Measurements from ENCODE around the gene LAMTOR1.

The LAMTOR1 gene

DNA sequence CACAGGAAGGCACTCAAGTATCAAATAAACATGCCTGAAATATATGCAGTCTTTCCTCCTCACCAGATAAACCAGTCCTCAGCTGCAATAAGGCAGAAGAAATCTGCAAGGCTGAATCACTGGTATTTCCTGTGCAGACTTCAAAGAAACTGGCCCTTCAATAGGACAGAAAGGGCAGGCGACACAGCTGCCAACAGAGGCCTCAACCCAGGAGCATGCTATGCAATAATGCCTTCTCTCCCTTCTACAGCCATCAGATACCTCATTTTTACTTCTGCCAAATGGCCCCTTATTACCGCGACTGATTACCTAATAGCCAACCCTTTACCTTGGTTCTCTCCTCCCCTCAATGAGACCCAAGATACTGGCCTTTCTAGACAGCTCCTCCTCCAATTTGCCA, 30.7 kb downstream of the LAMTOR1 start:
- H3K23ac ChIP-seq (ENCODE audit: low read length): no peak overlapping the region
- peak overlapping the region; percentile 46 for H3K4me2 ChIP-seq (ENCODE audit: low read length)
- no peak overlapping the region for H3K4ac ChIP-seq (ENCODE audit: low read depth, low read length)
- H3K79me2 ChIP-seq (ENCODE audit: control insufficient read depth, insufficient read depth, low read length, poor library complexity): peaks cover 7% of the 10 kb centered on the region
- no peak overlapping the region for H3K4me3 ChIP-seq (ENCODE audit: low read depth, low read length)
- no peaks in the 10 kb centered on the region for H3K27me3 ChIP-seq (ENCODE audit: insufficient read depth, low read length)
- H4K91ac ChIP-seq (ENCODE audit: low read depth, low read length): peak overlapping the region; percentile 30
- peak; percentile 79 to 90 for DNase-seq
- peak overlapping the region; percentile 55 for H4K8ac ChIP-seq (ENCODE audit: low read depth, low read length)
- H3K79me1 ChIP-seq (ENCODE audit: low read length): peaks cover 16% of the 10 kb centered on the region
- no CpG with 5 or more reads among the region's 3 CpGs for WGBS (ENCODE audit: extremely low coverage, insufficient coverage, insufficient read length)
- peak overlapping the region; percentile 82 for H3K27ac ChIP-seq (ENCODE audit: low read depth, low read length)
- no peak overlapping the region for H4K12ac ChIP-seq (ENCODE audit: low read depth, low read length)
- H2BK120ac ChIP-seq (ENCODE audit: insufficient read depth, low read length, poor library complexity): peak overlapping the region; percentile 2
- H2BK12ac ChIP-seq (ENCODE audit: low read length): peak overlapping the region; percentile 0
- peaks cover 17 to 24% of the 10 kb centered on the region in 2 experiments for H3K4me1 ChIP-seq (ENCODE audit: control insufficient read depth in 1 of 2, insufficient read depth in 2 of 2, low read length in 2 of 2)
- H3K9ac ChIP-seq (ENCODE audit: low read length): no peak overlapping the region
- no peak overlapping the region for H3K18ac ChIP-seq (ENCODE audit: low read length)
- H3K9me3 ChIP-seq (ENCODE audit: insufficient read depth, low read depth, low read length): no peaks in the 10 kb centered on the region
- no peak overlapping the region for H2AFZ ChIP-seq (ENCODE audit: insufficient read depth, low read length, poor library complexity)
- peak overlapping the region; percentile 23 for H2BK5ac ChIP-seq (ENCODE audit: low read depth, low read length, poor library complexity)
- H3K36me3 ChIP-seq (ENCODE audit: control insufficient read depth in 1 of 2, insufficient read depth in 2 of 2, low read length in 2 of 2): peaks cover 5 to 8% of the 10 kb centered on the region in 2 experiments
- no peak overlapping the region for H2AK5ac ChIP-seq (ENCODE audit: low read length)
- peak overlapping the region; percentile 2 for H3K14ac ChIP-seq (ENCODE audit: low read length)

DNA sequence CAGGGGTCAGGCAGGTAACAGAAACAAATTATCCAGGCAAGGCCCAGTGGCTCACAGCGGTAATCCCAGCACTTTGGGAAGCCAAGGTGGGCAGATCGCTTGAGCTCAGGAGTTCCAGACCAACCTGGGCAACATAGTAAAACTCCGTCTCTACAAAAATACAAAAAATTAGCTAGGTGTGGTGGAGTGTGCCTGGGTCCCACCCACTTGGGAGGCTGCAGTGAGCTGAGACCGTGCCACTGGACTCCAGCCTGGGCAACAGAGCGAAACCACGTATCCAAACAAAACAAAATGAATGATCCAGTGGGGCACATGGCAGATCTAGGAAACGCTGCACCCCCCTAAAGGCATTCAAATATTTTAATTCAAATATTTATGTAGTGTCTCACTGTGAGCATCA, 32.6 kb downstream of the LAMTOR1 start:
- Histone ChIP-seq H3K14ac (ENCODE audit: low read length) (peak overlapping the region; percentile 55), H3K27me3 (ENCODE audit: insufficient read depth, low read length) (no peaks in the 10 kb centered on the region), H4K8ac (ENCODE audit: low read depth, low read length) (no peak overlapping the region), H3K18ac (ENCODE audit: low read length) (peak overlapping the region; percentile 70), H3K4me1 (ENCODE audit: control insufficient read depth in 1 of 2, insufficient read depth in 2 of 2, low read length in 2 of 2) (peaks cover 17 to 24% of the 10 kb centered on the region in 2 experiments), H3K79me2 (ENCODE audit: control insufficient read depth, insufficient read depth, low read length, poor library complexity) (peaks cover 7% of the 10 kb centered on the region), H3K36me3 (ENCODE audit: control insufficient read depth in 1 of 2, insufficient read depth in 2 of 2, low read length in 2 of 2) (peaks cover 6% of the 10 kb centered on the region in 2 experiments), H2AFZ (ENCODE audit: insufficient read depth, low read length, poor library complexity) (no peak overlapping the region), H4K12ac (ENCODE audit: low read depth, low read length) (no peak overlapping the region), H3K4me2 (ENCODE audit: low read length) (no peak overlapping the region), H2BK5ac (ENCODE audit: low read depth, low read length, poor library complexity) (peak overlapping the region; percentile 37), H3K9me3 (ENCODE audit: insufficient read depth, low read depth, low read length) (no peaks in the 10 kb centered on the region), H2BK12ac (ENCODE audit: low read length) (peak overlapping the region; percentile 89), H3K23ac (ENCODE audit: low read length) (no peak overlapping the region), H4K91ac (ENCODE audit: low read depth, low read length) (peak overlapping the region; percentile 70), H2AK5ac (ENCODE audit: low read length) (peak overlapping the region; percentile 90), H3K79me1 (ENCODE audit: low read length) (peaks cover 16% of the 10 kb centered on the region), H3K27ac (ENCODE audit: low read depth, low read length) (peak overlapping the region; percentile 45), H3K9ac (ENCODE audit: low read length) (no peak overlapping the region), H3K4me3 (ENCODE audit: low read depth, low read length) (no peak overlapping the region), H3K4ac (ENCODE audit: low read depth, low read length) (peak overlapping the region; percentile 83), H2BK120ac (ENCODE audit: insufficient read depth, low read length, poor library complexity) (peak overlapping the region; percentile 70)
- no CpG with 5 or more reads among the region's 7 CpGs for WGBS (ENCODE audit: extremely low coverage, insufficient coverage, insufficient read length)
- no peak for DNase-seq

DNA sequence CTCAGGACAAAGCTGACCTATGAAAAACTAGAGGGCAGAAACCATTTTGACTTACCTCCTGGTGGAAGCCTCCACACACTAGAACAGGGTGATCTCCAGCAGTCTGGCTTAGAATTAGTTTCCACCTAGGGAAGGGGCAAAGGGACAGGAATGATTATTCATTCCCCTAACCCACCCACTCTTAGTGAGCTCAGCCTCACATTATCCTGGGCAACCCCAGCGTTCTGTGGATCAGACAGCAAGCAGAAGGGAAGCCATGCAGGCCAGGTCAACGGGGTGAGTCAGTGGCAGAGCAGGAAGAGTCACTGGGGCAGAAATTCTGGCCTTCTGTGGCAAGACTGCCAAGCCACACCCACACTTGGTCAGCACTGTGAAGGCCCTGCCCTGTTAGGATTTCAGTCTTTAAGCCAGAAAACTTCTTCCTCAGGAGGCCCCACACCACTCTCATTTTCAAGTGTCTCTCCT, 33.3 kb downstream of the LAMTOR1 start:
- H3K27ac ChIP-seq (ENCODE audit: low read depth, low read length): peak overlapping the region; percentile 45

DNA sequence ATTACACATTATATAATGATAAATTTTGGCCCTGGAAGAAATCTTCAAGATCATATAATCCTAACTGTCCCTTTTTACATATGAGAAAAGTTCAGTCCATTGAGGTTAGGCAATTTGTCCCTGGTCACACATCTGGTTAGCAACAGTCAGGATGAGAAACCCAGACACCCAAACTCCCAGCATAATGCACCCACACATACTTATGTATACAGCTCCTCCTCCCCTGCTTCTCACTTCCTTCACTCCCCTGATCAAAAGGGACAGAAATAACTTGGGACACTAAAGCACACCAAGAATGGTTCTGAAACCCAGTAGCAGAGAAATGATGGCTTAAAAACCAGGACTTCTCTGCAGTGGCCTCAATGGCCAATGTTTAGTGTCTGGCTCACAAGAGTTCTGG, 33.9 kb downstream of the LAMTOR1 start:
- no peak overlapping the region for H3K9ac ChIP-seq (ENCODE audit: low read length)
- peak overlapping the region; percentile 37 for H3K4me2 ChIP-seq (ENCODE audit: low read length)
- no peak overlapping the region for H2AK5ac ChIP-seq (ENCODE audit: low read length)
- peak overlapping the region; percentile 16 for H3K4ac ChIP-seq (ENCODE audit: low read depth, low read length)
- no peak overlapping the region for H2BK120ac ChIP-seq (ENCODE audit: insufficient read depth, low read length, poor library complexity)
- H3K79me2 ChIP-seq (ENCODE audit: control insufficient read depth, insufficient read depth, low read length, poor library complexity): peaks cover 3% of the 10 kb centered on the region
- DNase-seq: no peak
- peaks cover 14% of the 10 kb centered on the region for H3K79me1 ChIP-seq (ENCODE audit: low read length)
- no peak overlapping the region for H4K91ac ChIP-seq (ENCODE audit: low read depth, low read length)
- no peak overlapping the region for H4K12ac ChIP-seq (ENCODE audit: low read depth, low read length)
- no peak overlapping the region for H3K14ac ChIP-seq (ENCODE audit: low read length)
- no peaks in the 10 kb centered on the region for H3K27me3 ChIP-seq (ENCODE audit: insufficient read depth, low read length)
- H3K23ac ChIP-seq (ENCODE audit: low read length): no peak overlapping the region
- H3K4me1 ChIP-seq (ENCODE audit: control insufficient read depth in 1 of 2, insufficient read depth in 2 of 2, low read length in 2 of 2): peaks cover 15 to 22% of the 10 kb centered on the region in 2 experiments
- no peak overlapping the region for H2AFZ ChIP-seq (ENCODE audit: insufficient read depth, low read length, poor library complexity)
- no peak overlapping the region for H2BK12ac ChIP-seq (ENCODE audit: low read length)
- H4K8ac ChIP-seq (ENCODE audit: low read depth, low read length): no peak overlapping the region
- H3K36me3 ChIP-seq (ENCODE audit: control insufficient read depth in 1 of 2, insufficient read depth in 2 of 2, low read length in 2 of 2): peaks cover 6% of the 10 kb centered on the region in 2 experiments
- H3K4me3 ChIP-seq (ENCODE audit: low read depth, low read length): no peak overlapping the region
- H3K18ac ChIP-seq (ENCODE audit: low read length): no peak overlapping the region
- no peak overlapping the region for H2BK5ac ChIP-seq (ENCODE audit: low read depth, low read length, poor library complexity)
- H3K27ac ChIP-seq (ENCODE audit: low read depth, low read length): no peak overlapping the region
- no peaks in the 10 kb centered on the region for H3K9me3 ChIP-seq (ENCODE audit: insufficient read depth, low read depth, low read length)

More for the DNA sequence above, 33.3 kb downstream of the LAMTOR1 start:
- peak; percentile 87 for DNase-seq
- no peak overlapping the region for H2BK120ac ChIP-seq (ENCODE audit: insufficient read depth, low read length, poor library complexity)
- H4K12ac ChIP-seq (ENCODE audit: low read depth, low read length): no peak overlapping the region
- H3K4me3 ChIP-seq (ENCODE audit: low read depth, low read length): no peak overlapping the region
- peaks cover 6% of the 10 kb centered on the region in 2 experiments for H3K36me3 ChIP-seq (ENCODE audit: control insufficient read depth in 1 of 2, insufficient read depth in 2 of 2, low read length in 2 of 2)
- no peak overlapping the region for H3K14ac ChIP-seq (ENCODE audit: low read length)
- H3K9ac ChIP-seq (ENCODE audit: low read length): no peak overlapping the region
- H3K79me2 ChIP-seq (ENCODE audit: control insufficient read depth, insufficient read depth, low read length, poor library complexity): peaks cover 5% of the 10 kb centered on the region
- H3K23ac ChIP-seq (ENCODE audit: low read length): no peak overlapping the region
- no CpG with 5 or more reads among the region's 2 CpGs for WGBS (ENCODE audit: extremely low coverage, insufficient coverage, insufficient read length)
- no peak overlapping the region for H3K4ac ChIP-seq (ENCODE audit: low read depth, low read length)
- H3K79me1 ChIP-seq (ENCODE audit: low read length): peaks cover 14% of the 10 kb centered on the region
- H2BK12ac ChIP-seq (ENCODE audit: low read length): no peak overlapping the region
- no peak overlapping the region for H2AFZ ChIP-seq (ENCODE audit: insufficient read depth, low read length, poor library complexity)
- H3K4me2 ChIP-seq (ENCODE audit: low read length): peak overlapping the region; percentile 43
- no peaks in the 10 kb centered on the region for H3K9me3 ChIP-seq (ENCODE audit: insufficient read depth, low read depth, low read length)
- no peak overlapping the region for H2AK5ac ChIP-seq (ENCODE audit: low read length)
- peaks cover 15 to 22% of the 10 kb centered on the region in 2 experiments for H3K4me1 ChIP-seq (ENCODE audit: control insufficient read depth in 1 of 2, insufficient read depth in 2 of 2, low read length in 2 of 2)
- H3K18ac ChIP-seq (ENCODE audit: low read length): peak overlapping the region; percentile 8
- no peaks in the 10 kb centered on the region for H3K27me3 ChIP-seq (ENCODE audit: insufficient read depth, low read length)
- H2BK5ac ChIP-seq (ENCODE audit: low read depth, low read length, poor library complexity): peak overlapping the region; percentile 7
- no peak overlapping the region for H4K8ac ChIP-seq (ENCODE audit: low read depth, low read length)
- H4K91ac ChIP-seq (ENCODE audit: low read depth, low read length): no peak overlapping the region

All from trophoblast cell (in vitro differentiated cells and primary cell).